Measurements from ENCODE around the gene SHBG.
"Not testable (repeated sequence)": the region's sequence is repeated elsewhere in the genome, so short reads cannot be mapped to it uniquely, and the experiment has no call there.

The SHBG gene

DNA sequence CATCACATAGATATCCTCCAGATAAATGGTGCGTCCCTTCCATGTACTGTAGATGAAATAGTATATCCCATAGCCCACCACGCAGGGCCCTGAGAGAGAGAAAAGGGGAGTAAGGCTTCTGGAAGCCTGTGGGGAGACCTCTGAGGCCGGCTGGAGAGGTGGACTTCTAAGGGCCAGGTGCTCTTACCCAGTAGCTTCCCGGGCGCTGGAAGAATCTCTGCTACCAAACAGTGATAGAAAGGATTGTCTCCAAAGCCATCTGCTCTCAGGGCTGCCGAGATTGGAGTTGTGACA, 3.0 kb upstream of the SHBG start:
- peak overlapping the region; percentile 81 to 87 for H3K9ac ChIP-seq (ENCODE audit: low read depth in 1 of 2, low read length in 2 of 2)
- H3K9me3 ChIP-seq (ENCODE audit: control insufficient read depth in 2 of 2, low read length in 2 of 2) = no peaks in the 10 kb centered on the region
- H3K27ac ChIP-seq (ENCODE audit: low read depth in 2 of 2, low read length in 2 of 2) = peak overlapping the region in 1 of 2 donors; percentile 90

DNA sequence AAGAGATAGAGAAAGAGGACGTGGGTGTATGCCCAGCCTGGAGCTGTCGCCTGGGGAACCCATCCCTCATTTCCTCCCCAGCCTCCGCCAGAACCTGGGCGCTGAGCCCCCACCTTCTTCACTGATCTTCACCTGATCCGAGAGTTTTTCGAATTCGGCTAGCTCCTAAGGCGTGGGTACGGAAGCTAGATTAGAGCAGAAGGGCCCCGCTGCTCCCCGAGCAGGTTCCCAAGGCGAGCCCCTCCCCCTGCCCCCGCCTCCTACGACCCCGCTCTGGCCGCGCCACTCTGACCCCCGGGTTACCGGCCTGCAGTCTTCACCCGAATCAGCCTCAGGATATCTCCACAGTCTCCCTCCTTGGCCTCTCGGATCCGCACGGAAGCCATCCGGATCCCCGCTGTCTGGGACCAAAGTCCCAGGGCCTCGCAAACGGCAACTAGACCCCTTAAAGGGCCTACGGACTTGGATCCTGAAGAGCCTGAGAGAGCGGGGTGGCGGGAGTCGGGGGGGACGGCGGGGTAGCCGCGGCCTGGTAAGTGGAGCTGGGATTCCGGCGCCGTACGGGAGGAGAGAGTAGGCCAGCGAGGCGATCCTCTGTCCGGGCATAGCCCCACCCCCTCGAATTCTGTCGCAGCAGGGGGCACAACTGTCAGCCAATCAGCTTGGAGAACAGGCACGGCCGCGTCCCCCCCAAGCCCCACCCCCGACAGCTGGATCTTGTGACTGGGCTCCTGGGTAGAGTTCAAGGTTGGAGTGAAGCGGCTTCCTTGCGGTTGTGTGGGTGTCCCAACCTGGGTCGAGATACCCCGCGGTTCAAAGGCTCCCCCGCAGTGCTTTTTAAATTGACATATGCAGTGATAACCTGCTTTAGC, 2.4 kb upstream of the SHBG start, which contains the start of gene SAT2:
Gene SAT2, minus strand, starts transcription at position 572 of the 872 bp plus-strand sequence. Its CDS starts 186 bp downstream, at position 386.
- Histone ChIP-seq H3K27me3 (ENCODE audit: control insufficient read depth in 2 of 2, insufficient read depth in 2 of 2, low read length in 2 of 2) (no peaks in the 10 kb centered on the region), H3K4me3 (ENCODE audit: low read length in 2 of 2) (peak within 1 kb of the TSS; percentile 84 to 90), H3K36me3 (ENCODE audit: control insufficient read depth in 2 of 2, insufficient read depth in 2 of 2, low read length in 2 of 2) (no peaks in the 10 kb centered on the region), H3K27ac (ENCODE audit: low read depth in 2 of 2, low read length in 2 of 2) (peak within 1 kb of the TSS; percentile 85 to 90), H3K9ac (ENCODE audit: low read depth in 1 of 2, low read length in 2 of 2) (peak within 1 kb of the TSS; percentile 81 to 87), H3K4me1 (ENCODE audit: control insufficient read depth in 2 of 2, insufficient read depth in 2 of 2, low read length in 2 of 2) (peaks cover 5 to 10% of the 10 kb centered on the region in 2 donors), H3K9me3 (ENCODE audit: control insufficient read depth in 2 of 2, low read length in 2 of 2) (no peaks in the 10 kb centered on the region)

More for the DNA sequence above, 3.0 kb upstream of the SHBG start:
- Histone ChIP-seq H3K4me3 (ENCODE audit: low read length in 2 of 2) (peak overlapping the region; percentile 84 to 90), H3K4me1 (ENCODE audit: control insufficient read depth in 2 of 2, insufficient read depth in 2 of 2, low read length in 2 of 2) (peaks cover 5 to 10% of the 10 kb centered on the region in 2 donors), H3K27me3 (ENCODE audit: control insufficient read depth in 2 of 2, insufficient read depth in 2 of 2, low read length in 2 of 2) (no peaks in the 10 kb centered on the region), H3K36me3 (ENCODE audit: control insufficient read depth in 2 of 2, insufficient read depth in 2 of 2, low read length in 2 of 2) (no peaks in the 10 kb centered on the region)

DNA sequence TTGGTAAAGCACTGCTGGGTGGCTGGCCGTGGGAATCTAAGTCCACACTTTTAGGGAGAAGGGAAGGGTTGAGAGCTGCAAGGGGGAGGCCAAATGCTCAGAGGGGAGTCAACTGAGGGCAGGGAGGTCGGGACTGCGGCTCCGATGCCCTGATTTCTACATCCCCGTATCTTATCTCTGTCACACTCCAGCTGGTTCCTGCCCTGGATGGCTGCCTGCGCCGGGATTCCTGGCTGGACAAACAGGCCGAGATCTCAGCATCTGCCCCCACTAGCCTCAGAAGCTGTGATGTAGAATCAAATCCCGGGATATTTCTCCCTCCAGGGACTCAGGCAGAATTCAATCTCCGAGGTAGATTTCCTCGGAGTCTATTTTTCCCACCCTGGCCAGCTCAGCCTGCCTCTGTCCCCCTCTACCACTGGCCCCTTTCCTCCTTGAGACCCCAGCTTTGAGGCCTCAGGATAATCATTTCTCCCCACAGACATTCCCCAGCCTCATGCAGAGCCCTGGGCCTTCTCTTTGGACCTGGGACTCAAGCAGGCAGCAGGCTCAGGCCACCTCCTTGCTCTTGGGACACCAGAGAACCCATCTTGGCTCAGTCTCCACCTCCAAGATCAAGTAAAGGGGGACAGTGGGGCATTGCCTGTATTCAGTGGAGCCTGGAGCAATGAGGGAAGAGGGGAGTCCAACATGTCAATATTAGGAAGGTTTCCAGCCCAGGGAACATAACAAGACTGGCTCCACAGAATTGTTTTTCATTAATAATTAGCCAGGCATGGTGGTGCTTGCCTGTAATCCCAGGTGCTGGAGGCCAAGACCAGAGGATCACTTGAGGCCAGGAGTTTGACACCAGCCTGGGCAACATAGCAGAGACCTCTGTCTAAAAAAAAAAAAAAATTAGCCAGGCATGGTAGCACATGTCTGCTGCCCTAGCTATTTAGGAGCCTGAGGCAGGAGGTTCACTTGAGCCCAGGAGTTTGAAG, 1.8 kb downstream of the SHBG start:
- Histone ChIP-seq H3K9me3 (ENCODE audit: control insufficient read depth in 2 of 2, low read length in 2 of 2) (no peaks in the 10 kb centered on the region), H3K27me3 (ENCODE audit: control insufficient read depth in 2 of 2, insufficient read depth in 2 of 2, low read length in 2 of 2) (no peaks in the 10 kb centered on the region), H3K9ac (ENCODE audit: low read depth in 1 of 2, low read length in 2 of 2) (no peak overlapping the region), H3K4me1 (ENCODE audit: control insufficient read depth in 2 of 2, insufficient read depth in 2 of 2, low read length in 2 of 2) (peaks cover 3 to 5% of the 10 kb centered on the region in 2 donors), H3K4me3 (ENCODE audit: low read length in 2 of 2) (no peak overlapping the region), H3K27ac (ENCODE audit: low read depth in 2 of 2, low read length in 2 of 2) (no peak overlapping the region), H3K36me3 (ENCODE audit: control insufficient read depth in 2 of 2, insufficient read depth in 2 of 2, low read length in 2 of 2) (no peaks in the 10 kb centered on the region)

DNA sequence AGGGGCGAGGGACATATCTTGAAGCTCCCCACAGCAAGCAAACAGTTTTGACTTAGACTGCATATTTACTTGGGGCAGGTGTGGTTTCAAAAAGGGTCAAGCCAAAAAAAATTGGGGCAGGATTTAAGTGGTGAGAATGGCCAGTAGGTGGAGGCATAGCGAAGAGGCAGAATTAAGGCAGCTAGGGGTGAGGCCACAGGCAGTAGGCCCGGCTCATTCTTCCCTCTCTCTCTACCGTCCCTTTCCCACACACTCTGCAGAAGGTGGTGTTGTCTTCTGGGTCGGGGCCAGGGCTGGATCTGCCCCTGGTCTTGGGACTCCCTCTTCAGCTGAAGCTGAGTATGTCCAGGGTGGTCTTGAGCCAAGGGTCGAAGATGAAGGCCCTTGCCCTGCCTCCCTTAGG, 2.6 kb downstream of the SHBG start:
- H3K4me3 ChIP-seq (ENCODE audit: low read length in 2 of 2) = no peak overlapping the region
- H3K27me3 ChIP-seq (ENCODE audit: control insufficient read depth in 2 of 2, insufficient read depth in 2 of 2, low read length in 2 of 2) = no peaks in the 10 kb centered on the region
- no peaks in the 10 kb centered on the region for H3K9me3 ChIP-seq (ENCODE audit: control insufficient read depth in 2 of 2, low read length in 2 of 2)
- H3K27ac ChIP-seq (ENCODE audit: low read depth in 2 of 2, low read length in 2 of 2) = no peak overlapping the region
- H3K4me1 ChIP-seq (ENCODE audit: control insufficient read depth in 2 of 2, insufficient read depth in 2 of 2, low read length in 2 of 2) = peaks cover 0 to 2% of the 10 kb centered on the region in 2 donors
- no peak overlapping the region for H3K9ac ChIP-seq (ENCODE audit: low read depth in 1 of 2, low read length in 2 of 2)
- H3K36me3 ChIP-seq (ENCODE audit: control insufficient read depth in 2 of 2, insufficient read depth in 2 of 2, low read length in 2 of 2) = no peaks in the 10 kb centered on the region

DNA sequence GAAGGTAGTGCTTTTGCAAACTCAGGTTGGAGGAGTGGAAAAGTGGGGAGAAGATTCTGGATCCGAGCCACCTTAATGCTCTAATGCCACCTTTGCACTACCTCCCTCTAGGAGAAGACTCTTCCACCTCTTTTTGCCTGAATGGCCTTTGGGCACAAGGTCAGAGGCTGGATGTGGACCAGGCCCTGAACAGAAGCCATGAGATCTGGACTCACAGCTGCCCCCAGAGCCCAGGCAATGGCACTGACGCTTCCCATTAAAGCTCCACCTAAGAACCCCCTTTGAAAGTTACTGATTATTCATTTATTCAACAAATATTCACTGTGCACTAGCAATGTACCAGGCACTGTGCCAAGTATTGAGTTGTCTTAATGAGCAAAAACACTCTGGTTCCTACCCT, 3.2 kb downstream of the SHBG start:
- Histone ChIP-seq H3K36me3 (ENCODE audit: control insufficient read depth in 2 of 2, insufficient read depth in 2 of 2, low read length in 2 of 2) (no peaks in the 10 kb centered on the region), H3K9me3 (ENCODE audit: control insufficient read depth in 2 of 2, low read length in 2 of 2) (no peaks in the 10 kb centered on the region), H3K4me3 (ENCODE audit: low read length in 2 of 2) (no peak overlapping the region), H3K9ac (ENCODE audit: low read depth in 1 of 2, low read length in 2 of 2) (no peak overlapping the region), H3K4me1 (ENCODE audit: control insufficient read depth in 2 of 2, insufficient read depth in 2 of 2, low read length in 2 of 2) (no peaks in the 10 kb centered on the region), H3K27ac (ENCODE audit: low read depth in 2 of 2, low read length in 2 of 2) (no peak overlapping the region), H3K27me3 (ENCODE audit: control insufficient read depth in 2 of 2, insufficient read depth in 2 of 2, low read length in 2 of 2) (no peaks in the 10 kb centered on the region)

DNA sequence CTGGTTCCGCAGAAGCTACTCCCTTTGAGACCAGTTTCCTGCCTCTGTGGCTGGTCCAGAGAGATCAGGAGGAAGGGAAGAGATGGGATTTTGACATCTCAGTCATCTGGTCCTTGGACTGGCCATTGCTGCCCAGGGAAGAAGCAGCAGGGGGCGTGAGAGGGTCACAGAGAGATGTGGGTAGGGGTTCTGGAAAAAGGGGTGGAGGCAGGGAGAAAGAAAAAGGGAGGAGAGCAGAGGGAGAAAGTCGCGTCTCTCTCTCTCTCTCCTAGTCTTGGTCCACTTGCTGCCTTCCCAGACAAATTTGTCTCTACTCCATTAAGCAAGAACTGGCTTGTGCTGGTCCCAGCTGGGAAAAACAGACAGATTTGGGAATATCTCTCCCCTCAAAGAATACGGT, 4.4 kb downstream of the SHBG start:
- no peak overlapping the region for H3K27ac ChIP-seq (ENCODE audit: low read depth in 2 of 2, low read length in 2 of 2)
- no peaks in the 10 kb centered on the region for H3K4me1 ChIP-seq (ENCODE audit: control insufficient read depth in 2 of 2, insufficient read depth in 2 of 2, low read length in 2 of 2)
- no peak overlapping the region for H3K9ac ChIP-seq (ENCODE audit: low read depth in 1 of 2, low read length in 2 of 2)
- no peak overlapping the region for H3K4me3 ChIP-seq (ENCODE audit: low read length in 2 of 2)
- H3K27me3 ChIP-seq (ENCODE audit: control insufficient read depth in 2 of 2, insufficient read depth in 2 of 2, low read length in 2 of 2) = no peaks in the 10 kb centered on the region
- no peaks in the 10 kb centered on the region for H3K9me3 ChIP-seq (ENCODE audit: control insufficient read depth in 2 of 2, low read length in 2 of 2)
- H3K36me3 ChIP-seq (ENCODE audit: control insufficient read depth in 2 of 2, insufficient read depth in 2 of 2, low read length in 2 of 2) = no peaks in the 10 kb centered on the region

DNA sequence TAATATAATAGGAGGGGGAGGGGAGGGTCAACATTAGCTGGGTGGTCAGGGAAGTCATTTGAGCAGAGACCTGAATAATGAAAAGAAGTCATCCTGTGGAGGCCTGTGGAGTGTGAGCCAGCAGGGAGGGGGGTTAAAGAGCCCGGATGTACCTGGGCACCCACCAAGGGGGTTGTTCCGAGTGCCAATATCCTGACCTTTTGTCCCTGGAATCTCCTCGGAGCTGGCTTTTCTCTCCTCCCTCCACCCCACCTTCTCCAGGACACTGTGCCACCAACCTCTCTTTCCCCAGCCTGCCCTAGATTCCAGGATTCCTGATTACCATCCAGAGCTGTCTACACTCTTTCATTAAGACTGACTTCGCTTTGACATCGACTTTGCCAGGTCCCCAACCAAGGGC, 6.2 kb downstream of the SHBG start:
- H3K9me3 ChIP-seq (ENCODE audit: control insufficient read depth in 2 of 2, low read length in 2 of 2) = no peaks in the 10 kb centered on the region
- H3K27ac ChIP-seq (ENCODE audit: low read depth in 2 of 2, low read length in 2 of 2) = no peak overlapping the region
- H3K27me3 ChIP-seq (ENCODE audit: control insufficient read depth in 2 of 2, insufficient read depth in 2 of 2, low read length in 2 of 2) = no peaks in the 10 kb centered on the region
- no peaks in the 10 kb centered on the region for H3K4me1 ChIP-seq (ENCODE audit: control insufficient read depth in 2 of 2, insufficient read depth in 2 of 2, low read length in 2 of 2)
- H3K9ac ChIP-seq (ENCODE audit: low read depth in 1 of 2, low read length in 2 of 2) = no peak overlapping the region
- no peak overlapping the region for H3K4me3 ChIP-seq (ENCODE audit: low read length in 2 of 2)
- no peaks in the 10 kb centered on the region for H3K36me3 ChIP-seq (ENCODE audit: control insufficient read depth in 2 of 2, insufficient read depth in 2 of 2, low read length in 2 of 2)

DNA sequence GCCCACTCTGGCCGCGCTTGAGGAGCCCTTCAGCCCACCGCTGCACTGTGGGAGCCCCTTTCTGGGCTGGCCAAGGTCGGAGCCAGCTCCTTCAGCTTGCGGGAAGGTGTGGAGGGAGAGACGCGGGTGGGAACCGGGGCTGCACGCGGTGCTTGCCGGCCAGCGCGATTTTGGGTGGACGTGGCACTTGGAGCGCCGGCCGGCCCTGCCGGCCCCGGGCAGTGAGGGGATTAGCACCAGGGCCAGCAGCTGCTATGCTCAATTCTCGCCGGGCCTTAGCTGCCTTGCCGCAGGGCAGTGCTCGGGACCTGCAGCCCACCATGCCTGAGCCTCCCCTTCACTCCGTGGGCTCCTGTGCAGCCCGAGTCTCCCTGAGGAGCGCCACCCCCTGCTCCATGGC, 10.8 kb downstream of the SHBG start:
- Histone ChIP-seq H3K27me3 (ENCODE audit: control insufficient read depth in 2 of 2, insufficient read depth in 2 of 2, low read length in 2 of 2) (no peaks in the 10 kb centered on the region), H3K4me1 (ENCODE audit: control insufficient read depth in 2 of 2, insufficient read depth in 2 of 2, low read length in 2 of 2) (no peaks in the 10 kb centered on the region), H3K27ac (ENCODE audit: low read depth in 2 of 2, low read length in 2 of 2) (no peak overlapping the region), H3K4me3 (ENCODE audit: low read length in 2 of 2) (no peak overlapping the region), H3K9me3 (ENCODE audit: control insufficient read depth in 2 of 2, low read length in 2 of 2) (no peaks in the 10 kb centered on the region), H3K36me3 (ENCODE audit: control insufficient read depth in 2 of 2, insufficient read depth in 2 of 2, low read length in 2 of 2) (no peaks in the 10 kb centered on the region), H3K9ac (ENCODE audit: low read depth in 1 of 2, low read length in 2 of 2) (no peak overlapping the region)

DNA sequence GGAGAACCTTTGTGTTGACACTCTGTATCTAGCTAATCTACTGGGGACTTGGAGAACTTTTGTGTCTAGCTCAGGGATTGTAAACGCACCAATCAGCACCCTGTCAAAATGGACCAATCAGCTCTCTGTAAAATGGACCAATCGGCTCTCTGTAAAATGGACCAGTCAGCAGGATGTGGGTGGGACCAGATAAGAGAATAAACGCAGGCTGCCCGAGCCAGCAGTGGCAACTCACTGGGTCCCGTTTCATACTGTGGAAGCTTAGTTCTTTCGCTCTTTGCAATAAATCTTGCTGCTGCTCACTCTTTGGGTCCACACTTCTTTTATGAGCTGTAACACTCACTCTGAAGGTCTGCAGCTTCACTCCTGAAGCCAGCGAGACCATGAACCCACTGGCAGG, 11.7 kb downstream of the SHBG start:
- H3K9ac ChIP-seq (ENCODE audit: low read depth in 1 of 2, low read length in 2 of 2); H3K4me1 ChIP-seq (ENCODE audit: control insufficient read depth in 2 of 2, insufficient read depth in 2 of 2, low read length in 2 of 2); H3K36me3 ChIP-seq (ENCODE audit: control insufficient read depth in 2 of 2, insufficient read depth in 2 of 2, low read length in 2 of 2); H3K9me3 ChIP-seq (ENCODE audit: control insufficient read depth in 2 of 2, low read length in 2 of 2); H3K27me3 ChIP-seq (ENCODE audit: control insufficient read depth in 2 of 2, insufficient read depth in 2 of 2, low read length in 2 of 2); H3K4me3 ChIP-seq (ENCODE audit: low read length in 2 of 2); H3K27ac ChIP-seq (ENCODE audit: low read depth in 2 of 2, low read length in 2 of 2): not testable (repeated sequence)

DNA sequence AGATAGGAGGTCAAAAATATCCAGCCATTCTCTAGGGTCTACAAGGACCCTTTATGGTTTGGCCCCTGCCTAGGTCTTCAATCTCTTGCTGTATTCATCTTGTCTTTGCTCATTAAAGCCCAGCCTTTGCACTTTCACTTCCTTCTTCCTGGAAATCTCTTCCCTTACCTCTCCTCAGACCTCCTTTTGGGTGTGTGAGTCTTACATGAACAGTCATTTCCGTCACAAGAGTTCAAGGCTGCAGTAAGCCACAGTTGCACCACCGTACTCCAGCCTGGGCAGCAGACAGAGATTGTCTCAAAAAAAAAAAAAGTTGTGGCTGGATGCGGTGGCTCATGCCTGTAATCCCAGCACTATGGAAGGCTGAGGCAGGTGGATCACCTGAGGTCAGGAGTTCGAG, 14.8 kb downstream of the SHBG start:
- no peaks in the 10 kb centered on the region for H3K4me1 ChIP-seq (ENCODE audit: control insufficient read depth in 2 of 2, insufficient read depth in 2 of 2, low read length in 2 of 2)
- no peak overlapping the region for H3K9ac ChIP-seq (ENCODE audit: low read depth in 1 of 2, low read length in 2 of 2)
- peaks cover 3 to 6% of the 10 kb centered on the region in 2 donors for H3K27me3 ChIP-seq (ENCODE audit: control insufficient read depth in 2 of 2, insufficient read depth in 2 of 2, low read length in 2 of 2)
- H3K9me3 ChIP-seq (ENCODE audit: control insufficient read depth in 2 of 2, low read length in 2 of 2) = no peaks in the 10 kb centered on the region
- no peak overlapping the region for H3K4me3 ChIP-seq (ENCODE audit: low read length in 2 of 2)
- H3K36me3 ChIP-seq (ENCODE audit: control insufficient read depth in 2 of 2, insufficient read depth in 2 of 2, low read length in 2 of 2) = no peaks in the 10 kb centered on the region
- no peak overlapping the region for H3K27ac ChIP-seq (ENCODE audit: low read depth in 2 of 2, low read length in 2 of 2)
